ENCODE data around the gene KRTAP9-6. TPM values are rescaled to one million over a fixed set of nuclear protein-coding genes. Genes with fewer than 3 reads are reported as not detected.
"Not testable (repeated sequence)": the region's sequence is repeated elsewhere in the genome, so short reads cannot be mapped to it uniquely, and the experiment has no call there.

KRTAP9-6 gene
- total RNA-seq, 2 donors from 2014 or later, result not detected

DNA sequence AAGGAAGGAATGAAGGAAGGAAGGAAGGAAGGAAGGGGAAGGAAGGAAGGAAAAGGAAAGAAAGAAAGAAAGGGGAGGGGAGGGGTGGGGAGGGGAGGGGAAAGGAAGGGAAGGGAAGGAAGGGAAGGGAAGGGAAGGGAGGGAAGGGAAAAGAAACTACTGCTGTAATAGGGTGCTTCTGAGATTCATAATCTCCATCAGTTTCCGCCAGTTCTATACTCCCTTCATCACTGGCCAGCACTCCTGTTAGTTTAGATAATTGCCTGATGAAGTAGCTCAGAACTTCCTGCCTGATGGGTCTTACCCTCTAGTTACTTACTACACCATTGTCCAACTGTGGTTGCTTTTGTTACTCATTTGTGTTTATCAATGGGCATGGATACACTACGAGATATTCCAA is 2.0 kb upstream of the KRTAP9-6 start:
- Histone ChIP-seq H3K27ac (no peak overlapping the region), H3K4me1 (no peaks in the 10 kb centered on the region), H3K27me3 (no peaks in the 10 kb centered on the region), H3K36me3 (replicated peaks in 1 of 2; ENCODE audit: insufficient read depth in 1 of 2, low read depth in 2 of 2) (no peaks in the 10 kb centered on the region), H3K9me3 (no peaks in the 10 kb centered on the region), H3K4me3 (no peak overlapping the region)
- intact Hi-C loops (cut with DNase I), result no loop called here
- DNase-seq (no peak), ATAC-seq (no peak)
- TF ChIP-seq, protein P1, sequence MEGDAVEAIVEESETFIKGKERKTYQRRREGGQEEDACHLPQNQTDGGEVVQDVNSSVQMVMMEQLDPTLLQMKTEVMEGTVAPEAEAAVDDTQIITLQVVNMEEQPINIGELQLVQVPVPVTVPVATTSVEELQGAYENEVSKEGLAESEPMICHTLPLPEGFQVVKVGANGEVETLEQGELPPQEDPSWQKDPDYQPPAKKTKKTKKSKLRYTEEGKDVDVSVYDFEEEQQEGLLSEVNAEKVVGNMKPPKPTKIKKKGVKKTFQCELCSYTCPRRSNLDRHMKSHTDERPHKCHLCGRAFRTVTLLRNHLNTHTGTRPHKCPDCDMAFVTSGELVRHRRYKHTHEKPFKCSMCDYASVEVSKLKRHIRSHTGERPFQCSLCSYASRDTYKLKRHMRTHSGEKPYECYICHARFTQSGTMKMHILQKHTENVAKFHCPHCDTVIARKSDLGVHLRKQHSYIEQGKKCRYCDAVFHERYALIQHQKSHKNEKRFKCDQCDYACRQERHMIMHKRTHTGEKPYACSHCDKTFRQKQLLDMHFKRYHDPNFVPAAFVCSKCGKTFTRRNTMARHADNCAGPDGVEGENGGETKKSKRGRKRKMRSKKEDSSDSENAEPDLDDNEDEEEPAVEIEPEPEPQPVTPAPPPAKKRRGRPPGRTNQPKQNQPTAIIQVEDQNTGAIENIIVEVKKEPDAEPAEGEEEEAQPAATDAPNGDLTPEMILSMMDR (IDR thresholded peaks at IDR 0.05), result no peak
- TF ChIP-seq POLR2A (IDR thresholded peaks at IDR 0.05), result no peak
- WGBS, 2 donors, result 48 to 49% methylated on average over 2 of the region's 2 CpGs

DNA sequence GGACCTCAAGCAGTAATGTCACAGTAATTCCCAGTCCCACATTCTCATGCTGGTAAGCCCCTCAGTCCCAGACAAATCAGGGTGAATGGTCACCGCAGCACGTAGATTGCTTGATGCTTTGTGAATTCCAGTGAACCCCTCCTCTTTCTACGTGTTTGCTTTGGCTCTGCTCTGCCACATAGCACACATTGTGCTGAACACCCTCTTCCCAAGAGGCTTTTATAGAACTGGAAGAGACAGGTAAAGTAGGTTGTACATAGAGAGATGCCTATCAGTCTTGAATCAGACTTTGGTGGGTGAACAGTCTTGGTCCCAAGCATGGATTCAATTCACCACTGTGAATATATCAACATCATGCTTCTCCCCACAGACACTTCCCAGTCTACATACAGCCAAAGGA is 579 bp upstream of the KRTAP9-6 start:
- DNase-seq (no peak), ATAC-seq (no peak)
- TF ChIP-seq, protein P1 (IDR thresholded peaks at IDR 0.05), result no peak
- no peak for TF ChIP-seq POLR2A (IDR thresholded peaks at IDR 0.05)
- no peak overlapping the region for H3K4me3 ChIP-seq
- H3K9me3 ChIP-seq, result no peaks in the 10 kb centered on the region
- no peaks in the 10 kb centered on the region for H3K4me1 ChIP-seq
- intact Hi-C loops (cut with DNase I), result no loop called here
- no peaks in the 10 kb centered on the region for H3K36me3 ChIP-seq (replicated peaks in 1 of 2; ENCODE audit: insufficient read depth in 1 of 2, low read depth in 2 of 2)
- H3K27me3 ChIP-seq, result no peaks in the 10 kb centered on the region
- WGBS, 2 donors, result 22 to 53% methylated on average over 3 of the region's 3 CpGs
- H3K27ac ChIP-seq, result no peak overlapping the region

DNA sequence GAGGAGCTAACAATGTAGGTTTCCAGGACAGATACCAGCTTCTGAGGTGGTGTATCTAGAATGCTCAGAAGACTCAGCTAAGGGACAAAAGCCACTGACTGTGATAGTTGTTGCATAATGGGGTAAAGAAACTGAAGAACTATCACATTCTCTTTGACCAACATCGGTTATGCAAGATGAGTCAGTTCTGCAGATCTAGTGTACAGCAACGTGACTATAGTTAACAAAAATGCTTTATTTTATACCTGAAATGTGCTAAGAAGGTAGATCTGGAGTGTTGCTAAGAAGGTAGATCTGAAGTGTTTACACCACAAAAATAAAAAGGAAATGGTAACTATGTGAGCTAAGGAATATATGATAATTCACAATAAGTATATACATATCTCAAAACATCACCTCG is 2.5 kb downstream of the KRTAP9-6 start:
- DNase-seq (no peak), ATAC-seq (no peak)
- H3K36me3 ChIP-seq (replicated peaks in 1 of 2; ENCODE audit: insufficient read depth in 1 of 2, low read depth in 2 of 2), result no peaks in the 10 kb centered on the region
- intact Hi-C loops (cut with DNase I), result no loop called here
- H3K27me3 ChIP-seq, result no peaks in the 10 kb centered on the region
- no peaks in the 10 kb centered on the region for H3K9me3 ChIP-seq
- no peaks in the 10 kb centered on the region for H3K4me1 ChIP-seq
- H3K4me3 ChIP-seq, result no peak overlapping the region
- no peak overlapping the region for H3K27ac ChIP-seq
- TF ChIP-seq POLR2A (IDR thresholded peaks at IDR 0.05), result no peak
- TF ChIP-seq, protein P1 (IDR thresholded peaks at IDR 0.05), result no peak
- WGBS, 2 donors, result no CpG with 5 or more reads among the region's 3 CpGs

DNA sequence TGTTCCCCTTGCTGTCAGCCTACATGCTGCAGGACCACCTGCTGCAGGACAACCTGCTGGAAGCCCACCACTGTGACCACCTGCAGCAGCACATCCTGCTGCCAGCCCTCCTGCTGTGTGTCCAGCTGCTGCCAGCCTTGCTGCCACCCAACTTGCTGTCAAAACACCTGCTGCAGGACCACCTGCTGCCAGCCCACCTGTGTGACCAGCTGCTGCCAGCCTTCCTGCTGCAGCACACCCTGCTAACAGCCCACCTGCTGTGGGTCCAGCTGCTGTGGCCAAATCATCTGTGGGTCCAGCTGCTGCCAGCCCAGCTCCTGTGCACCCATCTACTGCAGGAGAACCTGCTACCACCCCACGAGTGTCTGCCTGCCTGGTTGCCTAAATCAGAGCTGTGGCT is 6.1 kb downstream of the KRTAP9-6 start:
- no CpG with 5 or more reads among the region's 1 CpG for WGBS, 2 donors
- intact Hi-C loops (cut with DNase I); H3K4me3 ChIP-seq; H3K36me3 ChIP-seq (replicated peaks in 1 of 2; ENCODE audit: insufficient read depth in 1 of 2, low read depth in 2 of 2); H3K27me3 ChIP-seq; H3K4me1 ChIP-seq; ATAC-seq; DNase-seq; H3K9me3 ChIP-seq; H3K27ac ChIP-seq: not testable (repeated sequence)

DNA sequence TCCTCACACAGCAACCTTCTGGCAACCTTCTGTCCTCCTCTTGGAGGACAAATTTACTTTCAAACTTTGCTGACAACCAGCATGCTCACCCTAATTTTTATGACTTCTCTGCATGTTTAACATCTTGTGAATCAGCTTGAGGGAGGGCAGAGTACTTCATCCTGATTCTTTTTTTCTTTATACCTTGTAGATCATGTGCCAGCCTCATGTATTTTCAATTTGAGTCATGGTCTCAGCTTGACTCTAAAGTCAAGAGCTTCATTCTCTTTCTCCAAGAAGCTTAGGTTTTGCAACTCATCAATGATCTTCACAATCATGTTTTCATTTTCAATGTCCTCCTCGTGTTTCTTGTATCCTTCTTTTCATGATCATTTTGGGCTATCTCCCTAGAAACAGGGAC is 6.7 kb downstream of the KRTAP9-6 start:
- DNase-seq (no peak), ATAC-seq (no peak)
- intact Hi-C loops (cut with DNase I), result no loop called here
- H3K4me3 ChIP-seq, result no peak overlapping the region
- no peak for TF ChIP-seq POLR2A (IDR thresholded peaks at IDR 0.05)
- TF ChIP-seq, protein P1 (IDR thresholded peaks at IDR 0.05), result no peak
- H3K4me1 ChIP-seq, result no peaks in the 10 kb centered on the region
- H3K27me3 ChIP-seq, result no peaks in the 10 kb centered on the region
- WGBS, 2 donors, result no CpG with 5 or more reads among the region's 1 CpG
- no peaks in the 10 kb centered on the region for H3K9me3 ChIP-seq
- no peaks in the 10 kb centered on the region for H3K36me3 ChIP-seq (replicated peaks in 1 of 2; ENCODE audit: insufficient read depth in 1 of 2, low read depth in 2 of 2)
- H3K27ac ChIP-seq, result no peak overlapping the region

DNA sequence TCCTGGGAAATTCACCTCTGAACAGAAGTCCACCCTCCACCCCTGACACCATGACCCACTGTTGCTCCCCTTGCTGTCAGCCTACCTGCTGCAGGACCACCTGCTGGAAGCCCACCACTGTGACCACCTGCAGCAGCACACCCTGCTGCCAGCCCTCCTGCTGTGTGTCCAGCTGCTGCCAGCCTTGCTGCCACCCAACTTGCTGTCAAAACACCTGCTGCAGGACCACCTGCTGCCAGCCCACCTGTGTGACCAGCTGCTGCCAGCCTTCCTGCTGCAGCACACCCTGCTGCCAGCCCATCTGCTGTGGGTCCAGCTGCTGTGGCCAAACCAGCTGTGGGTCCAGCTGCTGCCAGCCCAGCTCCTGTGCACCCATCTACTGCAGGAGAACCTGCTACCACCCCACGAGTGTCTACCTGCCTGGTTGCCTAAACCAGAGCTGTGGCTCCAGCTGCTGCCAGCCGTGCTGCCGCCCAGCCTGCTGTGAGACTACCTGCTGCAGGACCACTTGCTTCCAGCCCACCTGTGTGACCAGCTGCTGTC is 10.5 kb downstream of the KRTAP9-6 start, which contains the start of gene KRTAP9-7:
KRTAP9-7 (plus strand) TSS at position 51 of the 543 bp plus-strand sequence; CDS start at position 51, 0 bp downstream.
- ATAC-seq; intact Hi-C loops (cut with DNase I); H3K36me3 ChIP-seq (replicated peaks in 1 of 2; ENCODE audit: insufficient read depth in 1 of 2, low read depth in 2 of 2); H3K9me3 ChIP-seq; H3K4me3 ChIP-seq; DNase-seq; H3K27ac ChIP-seq; H3K4me1 ChIP-seq; H3K27me3 ChIP-seq: not testable (repeated sequence)
- 71% methylated on average over 3 of the region's 3 CpGs; no CpG with 5 or more reads in 1 of the 2 donors for WGBS, 2 donors
